NCI-H1436 (cell line): ENCODE results near the gene FHL2.

Source experiments
- DNase-seq: peaks from one replicate; lab custom pipeline; 2025; lab: John Stamatoyannopoulos, UW

Gene FHL2

GRCh38 chr2:105378276-105378840 is 20.5 kb downstream of the FHL2 start:
- no peak for DNase-seq

DNA sequence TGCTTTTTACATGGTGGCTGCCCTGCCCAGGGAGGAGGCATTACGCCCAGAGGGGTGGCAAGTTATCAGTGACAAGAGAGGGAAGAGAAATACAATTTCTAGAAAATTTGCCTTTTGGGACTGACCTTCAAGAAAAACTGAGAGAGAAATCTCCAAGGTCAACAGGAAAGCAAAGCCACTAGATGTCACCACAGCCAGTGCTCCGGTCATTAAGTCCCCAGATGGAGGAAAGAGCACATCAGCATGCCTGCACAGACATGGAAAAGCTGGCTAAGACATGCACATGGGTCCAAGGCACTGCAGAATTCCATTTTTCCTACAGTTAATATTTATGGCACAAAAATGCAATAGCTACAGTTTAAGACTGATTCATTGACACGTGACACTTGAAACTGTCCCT is 21.0 kb downstream of the FHL2 start:
- no peak for DNase-seq

GRCh38 chr2:105376789-105377240 is 22.0 kb downstream of the FHL2 start:
- no peak for DNase-seq

DNA sequence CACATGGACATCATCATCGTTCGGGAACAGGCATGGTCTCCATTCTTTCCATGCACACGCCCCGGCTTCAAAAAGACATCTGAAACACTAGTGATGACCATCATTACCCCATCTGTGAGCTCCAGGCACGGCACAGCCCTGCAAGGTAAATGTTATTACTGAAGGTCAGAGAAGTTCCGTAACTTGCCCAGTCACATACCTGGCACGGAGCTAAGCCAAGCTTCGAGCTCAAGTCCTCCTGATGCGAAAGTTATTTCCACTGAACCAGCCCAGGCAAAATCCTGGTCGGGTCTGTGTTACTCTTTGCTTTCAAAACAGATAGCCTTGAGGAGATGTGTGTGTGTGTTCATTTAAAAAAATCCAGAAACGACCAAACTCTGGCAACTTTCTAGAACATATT is 22.8 kb downstream of the FHL2 start:
- DNase-seq, result no peak

GRCh38 chr2:105375001-105375561 is 23.8 kb downstream of the FHL2 start:
- no peak for DNase-seq

- no peak for DNase-seq
Observed at GRCh38 chr2:105373895-105374401, 24.9 kb downstream of the FHL2 start.

DNA sequence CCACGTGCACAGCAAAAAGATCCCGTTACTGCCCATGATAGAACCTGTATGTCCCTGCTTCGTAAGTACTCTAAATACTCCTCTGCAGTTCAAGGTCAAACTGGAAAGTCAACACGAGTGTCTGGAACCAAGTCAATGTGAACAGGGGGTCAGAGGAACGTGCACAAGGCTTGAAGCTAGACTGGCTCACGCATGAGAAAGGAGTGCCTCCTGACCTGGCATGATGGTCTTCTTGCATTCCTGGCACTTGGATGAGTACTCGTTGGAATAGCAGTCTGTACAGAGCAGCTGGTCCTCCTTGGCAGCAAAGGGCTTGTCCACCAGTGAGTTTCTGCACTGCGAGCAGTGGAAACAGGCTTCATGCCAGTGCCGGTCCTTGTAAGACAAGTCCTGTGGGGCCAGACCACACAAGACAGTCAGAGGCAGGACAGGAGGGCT is 25.5 kb downstream of the FHL2 start:
- no peak for DNase-seq

DNA sequence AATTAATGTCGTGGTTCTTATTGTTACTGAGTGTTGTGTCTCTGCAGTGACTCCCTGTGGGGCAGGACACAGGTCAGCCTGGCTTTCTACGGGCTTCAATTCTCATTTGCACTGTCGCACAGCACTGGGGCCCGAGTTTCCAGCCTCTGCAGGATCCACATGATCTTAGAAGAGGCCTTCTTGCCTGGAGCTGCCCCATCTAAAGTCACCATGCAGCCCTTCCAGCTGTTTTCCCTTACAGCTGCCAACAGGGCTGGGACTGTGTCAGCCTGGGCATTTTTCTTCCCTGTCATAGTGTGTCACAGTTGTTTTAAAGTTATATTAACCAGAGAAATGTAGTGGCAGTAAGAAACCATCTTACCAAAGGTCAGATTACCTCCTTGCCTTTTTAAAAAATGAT is 27.0 kb downstream of the FHL2 start:
- DNase-seq, result no peak

GRCh38 chr2:105371156-105371555 is 27.7 kb downstream of the FHL2 start:
- DNase-seq, result no peak

- DNase-seq, result peak; percentile 40
Observed at GRCh38 chr2:105369777-105370690, 28.8 kb downstream of the FHL2 start.

DNA sequence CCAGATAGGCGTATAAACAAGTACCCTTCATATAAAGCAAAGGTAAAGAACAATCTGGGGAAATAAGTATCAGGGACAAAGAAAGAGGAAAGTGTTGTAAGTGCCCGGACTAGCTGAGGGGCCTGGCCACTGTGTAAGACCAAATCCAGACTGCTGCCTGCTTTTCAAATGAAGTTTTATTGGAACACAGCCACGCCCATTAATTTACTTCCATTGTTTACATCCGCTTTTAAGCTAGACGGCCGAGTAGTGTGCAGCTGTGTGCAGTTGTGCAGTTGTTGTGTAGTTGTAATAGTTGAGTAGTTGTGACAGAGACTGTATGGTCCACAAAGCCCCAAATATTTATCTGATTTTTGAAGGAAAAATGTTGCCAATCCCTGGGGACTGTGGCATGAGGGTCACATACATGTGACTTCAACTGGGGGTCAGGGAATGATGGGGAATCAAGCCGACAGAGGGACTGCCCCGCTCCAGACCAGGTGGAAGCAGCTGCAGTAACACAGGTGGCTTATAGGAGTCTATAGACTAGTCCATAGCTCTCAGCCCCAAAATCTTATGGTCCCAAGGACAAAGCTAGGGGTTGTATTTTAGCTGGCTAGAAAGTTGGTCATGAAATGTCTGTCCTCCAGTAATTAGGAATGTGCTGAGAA is 30.0 kb downstream of the FHL2 start:
- DNase-seq, result no peak

- DNase-seq, result no peak
Observed at GRCh38 chr2:105365206-105365605, 33.6 kb downstream of the FHL2 start.

DNA sequence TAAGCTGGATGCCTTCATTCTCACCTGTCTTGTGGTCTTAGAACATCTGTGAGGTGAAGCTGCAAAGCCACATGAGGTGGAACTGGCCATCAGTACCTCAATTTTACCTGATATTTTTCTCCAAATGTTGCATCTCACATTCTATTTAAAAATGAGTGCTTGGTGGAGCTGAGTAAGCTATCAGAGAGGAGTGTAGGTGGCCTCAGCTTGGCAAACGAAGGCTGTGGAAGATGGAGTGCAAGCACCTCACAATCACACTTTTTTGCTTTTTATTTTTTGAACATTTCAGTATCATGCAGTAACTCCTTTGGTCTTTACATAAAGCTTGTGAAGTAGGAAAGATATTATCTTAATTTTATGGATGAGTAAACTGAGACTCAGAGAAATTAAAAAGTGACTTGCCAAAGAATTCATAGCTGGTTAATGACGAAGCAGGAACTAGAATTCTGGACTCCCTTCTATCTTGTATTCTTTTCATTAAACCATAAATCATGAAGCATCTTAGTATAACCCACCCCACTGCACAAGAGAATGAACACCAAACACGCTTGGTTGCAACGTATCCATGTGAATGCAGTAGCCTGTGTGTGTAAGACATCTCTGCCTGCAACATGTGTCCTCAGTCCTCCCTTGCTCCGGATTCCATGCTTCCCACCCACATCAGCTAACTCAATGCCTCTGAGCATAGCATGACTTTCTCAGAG is 34.3 kb downstream of the FHL2 start:
- DNase-seq, result no peak

- DNase-seq, result no peak
Observed at GRCh38 chr2:105362862-105363591, 35.8 kb downstream of the FHL2 start.

DNA sequence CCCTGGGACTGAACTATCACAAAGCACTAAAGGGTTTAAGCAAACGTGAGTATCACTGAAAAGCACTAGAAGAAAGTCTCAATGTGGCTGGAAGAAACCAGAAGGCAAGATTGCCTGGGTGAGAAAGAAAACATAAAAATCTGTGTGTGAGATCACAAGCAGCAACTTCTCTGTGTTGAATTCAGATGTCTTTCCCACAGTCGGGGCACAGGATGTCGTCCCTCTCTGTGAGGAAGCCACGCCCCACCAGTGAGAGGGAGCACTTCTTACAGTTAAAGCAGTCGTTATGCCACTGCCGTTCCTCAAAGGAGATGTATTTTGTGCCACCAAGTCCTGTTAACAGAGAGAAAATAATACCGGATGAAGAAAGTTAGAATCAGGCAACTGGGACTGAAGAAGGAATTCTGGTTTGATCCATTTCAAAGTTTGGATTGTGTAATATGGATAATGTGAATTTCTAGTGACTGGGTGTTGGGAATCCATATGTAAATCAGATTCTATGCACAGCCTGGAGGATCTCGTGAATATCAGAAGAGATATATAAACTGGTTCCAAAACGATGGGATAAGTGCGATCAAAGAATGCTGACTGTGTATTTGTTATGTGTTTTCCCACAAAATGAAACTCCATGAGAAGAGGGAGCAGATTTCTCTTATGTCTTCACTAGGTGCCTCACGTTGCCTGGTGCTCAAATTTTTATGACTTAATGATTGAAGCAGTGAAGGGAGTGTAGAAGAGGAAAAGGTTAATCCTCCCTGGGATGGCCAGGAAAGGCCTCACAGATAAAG is 37.6 kb downstream of the FHL2 start:
- no peak for DNase-seq

DNA sequence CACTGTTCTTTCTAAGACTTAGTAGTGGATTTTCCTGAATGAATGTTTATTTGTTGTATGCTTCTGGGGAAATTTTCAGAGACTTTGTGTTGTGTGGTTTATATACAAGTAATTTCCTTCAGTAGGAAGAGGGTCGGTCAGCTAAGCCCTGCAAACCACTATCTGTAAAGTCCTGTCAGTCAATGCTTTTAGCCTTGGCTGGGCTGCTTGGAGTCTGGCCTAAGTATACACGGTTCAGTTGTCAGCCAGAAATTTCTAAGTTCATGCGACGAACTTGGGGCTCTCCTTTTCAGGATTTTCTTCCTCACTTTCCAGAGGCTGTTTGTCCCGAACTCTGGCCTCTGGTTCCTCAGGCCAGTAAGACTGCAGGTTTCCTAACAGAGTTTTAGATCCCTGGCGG is 40.3 kb downstream of the FHL2 start:
- no peak for DNase-seq

- DNase-seq, result no peak
Observed at GRCh38 chr2:105357122-105357521, 41.7 kb downstream of the FHL2 start.

- DNase-seq, result no peak
Observed at GRCh38 chr2:105344704-105345345, 54.0 kb downstream of the FHL2 start.

GRCh38 chr2:105339414-105339813 is 59.4 kb downstream of the FHL2 start:
- no peak for DNase-seq

GRCh38 chr2:105338020-105338385 is 60.8 kb downstream of the FHL2 start:
- no peak for DNase-seq
